Retinal pigment epithelial cell (primary cell): ENCODE measurements around the gene TTLL13.

Experiments used
- DNase-seq: peaks from one replicate; pipeline ENCODE4 v3.0.0-alpha.2; 2010; ENCODE audit warnings: low read depth
- H3K4me3 ChIP-seq: 2 replicates; pipeline ENCODE4 v1.5.1; 2011; ENCODE audit warnings: mild to moderate bottlenecking, low read length, control low read depth, moderate library complexity
- CTCF ChIP-seq: conservative IDR thresholded peaks from 2 replicates; pipeline ENCODE4 v1.5.1; 2011; ENCODE audit warnings: low read depth, low read length, control low read depth, inconsistent platforms

The TTLL13 gene

DNA sequence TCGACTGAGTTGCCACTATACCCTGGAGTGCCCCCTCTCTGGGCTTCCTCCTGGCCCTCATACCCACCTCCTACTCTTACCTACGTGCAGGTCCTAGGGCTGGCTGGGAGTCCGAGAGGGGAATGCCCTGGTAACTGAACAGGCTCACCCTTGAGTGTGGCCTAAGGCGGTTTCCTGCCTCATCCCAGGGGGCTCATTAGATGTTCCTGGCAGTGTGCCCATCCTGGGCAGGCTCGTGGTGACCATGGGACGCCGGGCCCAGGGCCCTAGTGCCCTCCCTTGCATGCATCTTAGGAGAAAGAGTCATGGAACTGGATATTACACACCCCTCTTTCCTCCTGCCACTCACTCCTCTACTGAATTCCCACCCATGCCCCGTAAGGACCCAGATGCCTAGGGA is 45.4 kb upstream of the TTLL13 start:
- DNase-seq = no peak
- peak overlapping the region; percentile 8 for H3K4me3 ChIP-seq
- TF ChIP-seq CTCF = no peak

- H3K4me3 ChIP-seq = no peak overlapping the region
- DNase-seq = no peak
- TF ChIP-seq CTCF = no peak
Observed at GRCh38 chr15:90205050-90205848, 44.1 kb upstream of the TTLL13 start.

GRCh38 chr15:90205886-90206285 is 43.5 kb upstream of the TTLL13 start:
- no peak for DNase-seq
- no peak for TF ChIP-seq CTCF
- no peak overlapping the region for H3K4me3 ChIP-seq

DNA sequence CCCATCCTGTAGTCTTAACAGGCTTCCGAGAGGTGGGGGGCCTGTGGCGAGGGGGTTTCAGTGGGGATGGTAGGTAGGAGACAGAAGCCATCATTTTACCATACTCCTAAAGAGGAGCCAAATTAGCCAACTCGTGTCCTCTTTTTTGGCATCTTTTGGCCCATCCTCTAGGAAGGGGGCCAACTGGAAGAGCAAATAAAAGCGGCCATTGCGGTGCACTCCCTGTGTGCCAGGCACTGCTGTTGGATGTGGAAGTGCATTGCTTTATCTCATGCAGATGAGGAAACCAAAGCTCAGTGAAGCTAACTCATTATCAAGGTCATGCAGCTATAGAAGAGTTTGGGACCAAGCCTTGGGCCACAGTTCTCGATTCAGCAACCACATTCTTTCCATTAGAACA is 42.1 kb upstream of the TTLL13 start:
- TF ChIP-seq CTCF = no peak
- DNase-seq = no peak
- H3K4me3 ChIP-seq = no peak overlapping the region

- TF ChIP-seq CTCF = no peak
- no peak for DNase-seq
- no peak overlapping the region for H3K4me3 ChIP-seq
Observed at GRCh38 chr15:90208356-90208755, 41.0 kb upstream of the TTLL13 start.

GRCh38 chr15:90209591-90209990 is 39.8 kb upstream of the TTLL13 start:
- TF ChIP-seq CTCF = no peak
- H3K4me3 ChIP-seq = no peak overlapping the region
- no peak for DNase-seq

DNA sequence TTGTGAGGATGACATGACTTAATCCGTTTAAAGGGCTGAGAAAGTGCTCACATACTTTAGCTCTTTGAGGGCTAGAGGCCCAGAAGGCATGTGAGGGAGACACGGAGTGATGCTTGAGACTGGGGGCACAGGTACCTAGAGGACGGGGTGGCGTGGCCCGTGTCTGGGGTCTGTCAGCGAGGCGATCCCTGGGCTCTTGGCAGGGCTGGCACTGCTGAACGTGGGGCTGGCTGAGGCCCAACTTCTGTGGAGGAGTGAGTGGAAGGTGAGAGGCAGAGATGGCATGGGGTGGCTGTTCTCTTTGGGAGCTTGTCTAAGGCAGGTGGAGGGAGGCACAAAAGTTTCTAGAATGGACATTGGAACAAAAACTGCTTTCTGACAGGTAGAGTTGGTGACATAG is 38.8 kb upstream of the TTLL13 start:
- H3K4me3 ChIP-seq = no peak overlapping the region
- DNase-seq = no peak
- TF ChIP-seq CTCF = no peak
